ENCODE measurements around the gene RAI14. TPM values are rescaled to one million over a fixed set of nuclear protein-coding genes. Genes with fewer than 3 reads are reported as not detected.

The RAI14 gene
- 233 and 259 TPM in 2 replicates for total RNA-seq

DNA sequence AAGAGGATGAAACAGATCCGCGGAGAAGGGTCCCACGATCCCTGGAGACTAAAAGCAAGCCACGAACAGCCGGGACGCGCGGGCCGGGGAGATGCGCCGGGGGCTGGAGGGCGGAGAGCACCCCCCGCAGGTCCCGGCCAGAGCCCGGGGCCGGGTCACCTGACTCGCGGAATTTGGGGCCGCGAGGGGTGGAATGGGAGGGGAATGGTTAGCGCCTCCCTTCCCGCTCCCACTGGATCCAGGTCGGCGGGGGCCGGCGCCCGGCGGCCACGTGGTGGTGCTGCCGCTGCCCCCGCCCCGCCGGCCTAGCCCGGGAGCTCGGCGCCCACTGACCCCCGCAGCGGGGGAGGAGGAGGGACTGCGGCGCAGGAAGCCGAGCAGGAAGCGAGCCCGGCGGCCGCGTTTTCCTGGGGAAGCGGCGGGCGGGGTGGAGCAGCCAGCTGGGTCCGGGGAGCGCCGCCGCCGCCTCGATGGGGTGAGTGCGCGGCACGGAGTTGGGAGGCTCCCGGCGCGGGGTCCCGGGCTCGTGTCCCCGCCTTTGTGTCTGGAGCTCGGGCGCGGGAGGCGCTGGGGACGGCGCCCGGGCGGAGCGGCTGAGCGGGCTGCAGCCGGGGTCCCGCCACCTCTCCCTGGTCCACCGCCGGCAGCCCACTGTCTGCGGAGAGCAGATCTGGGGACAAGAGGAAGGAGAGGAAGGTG, at the start of gene RAI14:
RAI14 (plus strand) TSS at position 328 of the 699 bp plus-strand sequence. CDS start 30,592 bp downstream, outside the sequence.

DNA sequence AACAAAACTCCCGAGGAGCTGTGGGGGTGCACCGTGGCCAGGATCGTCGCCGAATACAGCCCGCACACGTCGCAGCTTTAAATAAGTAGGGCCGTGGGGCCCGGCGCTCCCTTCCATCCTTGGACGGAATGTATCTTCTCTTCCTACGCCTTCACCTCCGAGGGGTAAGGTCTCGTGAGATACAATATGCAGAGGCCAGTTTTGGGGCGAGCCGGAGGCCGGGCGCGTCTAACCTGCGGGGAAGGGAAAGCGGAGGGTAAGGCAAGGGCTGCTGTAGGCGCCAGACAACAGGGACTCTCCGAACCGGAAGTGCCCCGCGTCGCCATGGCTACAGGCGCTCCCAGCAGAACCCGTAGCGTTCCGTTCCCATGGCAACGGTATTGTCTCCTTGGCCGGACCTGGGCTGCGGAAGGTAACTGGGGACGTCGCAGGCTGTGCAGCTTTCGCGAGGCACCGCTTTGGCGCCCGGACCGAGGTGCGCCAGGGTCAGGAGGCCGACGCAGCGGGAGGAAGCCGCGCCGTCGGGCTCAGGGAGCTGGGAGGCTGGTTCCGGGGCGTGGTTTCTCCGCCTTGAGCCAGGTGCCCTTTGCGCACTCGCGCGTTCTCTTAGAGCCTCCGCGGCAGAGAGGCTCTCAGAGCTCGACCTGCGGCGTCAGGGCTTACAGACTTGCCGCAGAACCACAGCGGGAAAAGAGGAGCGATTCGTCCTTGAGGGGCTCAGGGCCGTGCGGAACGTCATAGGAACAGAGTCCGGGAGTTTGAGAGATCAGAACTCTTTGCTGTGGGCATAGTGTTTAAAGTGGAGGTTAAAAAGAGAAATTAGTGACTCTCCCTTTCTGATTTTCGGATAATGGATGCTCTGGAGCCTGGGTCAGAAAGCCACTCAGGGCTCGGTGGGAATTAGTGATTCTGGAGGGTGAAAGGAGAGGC, 182.9 kb downstream of the RAI14 start, which contains the start of gene TTC23L:
TTC23L (plus strand) TSS at position 380 of the 930 bp plus-strand sequence. CDS start 1,508 bp downstream, outside the sequence.

Other genes starting within 250 kb of the RAI14 start
- under 0.01 TPM in 1 of 2 replicates, not detected in the other for gene TTC23L, start 182.8 kb downstream of the RAI14 start, total RNA-seq